ENCODE measurements around the gene LINGO3.

The LINGO3 gene

GRCh38 chr19:2339644-2340310 lies 31.8 kb upstream of the LINGO3 start:
- no peak for DNase-seq

GRCh38 chr19:2338751-2339643 lies 31.0 kb upstream of the LINGO3 start:
- DNase-seq, result no peak

- DNase-seq, result no peak
Measured at GRCh38 chr19:2338055-2338615, 30.2 kb upstream of the LINGO3 start.

GRCh38 chr19:2337329-2337707 lies 29.4 kb upstream of the LINGO3 start:
- DNase-seq, result no peak

GRCh38 chr19:2336528-2337328 lies 28.8 kb upstream of the LINGO3 start:
- no peak for DNase-seq

- no peak for DNase-seq
Measured at GRCh38 chr19:2335848-2336247, 27.9 kb upstream of the LINGO3 start.

- no peak for DNase-seq
Measured at GRCh38 chr19:2334986-2335846, 27.3 kb upstream of the LINGO3 start.

GRCh38 chr19:2334426-2334825 lies 26.5 kb upstream of the LINGO3 start:
- DNase-seq, result no peak

- no peak for DNase-seq
Measured at GRCh38 chr19:2333807-2334211, 25.9 kb upstream of the LINGO3 start.

- no peak for DNase-seq
Measured at GRCh38 chr19:2333027-2333806, 25.3 kb upstream of the LINGO3 start.

- peak in 3 of 5 donors; percentile 13 to 46 (median 35) for DNase-seq
Measured at GRCh38 chr19:2332341-2333026, 24.5 kb upstream of the LINGO3 start.

GRCh38 chr19:2331601-2332246 lies 23.8 kb upstream of the LINGO3 start:
- DNase-seq, result no peak

GRCh38 chr19:2330632-2331284 lies 22.8 kb upstream of the LINGO3 start:
- no peak for DNase-seq

- DNase-seq, result no peak
Measured at GRCh38 chr19:2330255-2330631, 22.3 kb upstream of the LINGO3 start.

- no peak for DNase-seq
Measured at GRCh38 chr19:2329501-2329916, 21.6 kb upstream of the LINGO3 start.

GRCh38 chr19:2329149-2329478 lies 21.2 kb upstream of the LINGO3 start:
- DNase-seq, result no peak

- peak; percentile 86 to 94 (median 89) for DNase-seq
Measured at GRCh38 chr19:2328401-2329148, 20.6 kb upstream of the LINGO3 start, which contains the start of the genes LSM7 and SPPL2B. Gene LSM7, minus strand, starts transcription at chr19:2328586. Its CDS starts 20 bp downstream, at chr19:2328566. Gene SPPL2B, plus strand, starts transcription at chr19:2328684. Its CDS starts 26 bp downstream, at chr19:2328710.

GRCh38 chr19:2327773-2328400 lies 19.9 kb upstream of the LINGO3 start:
- DNase-seq, result peak in 3 of 5 donors; percentile 38 to 86 (median 39)
